NOMO-1 treated with dmso at 0.1 percent for 144 hours (cell line): ENCODE measurements around the gene REXO2.

ENCODE experiments used
- DNase-seq: peaks from one replicate; lab custom pipeline; 2025; ENCODE audit not compliant: unreplicated experiment; lab: John Stamatoyannopoulos, UW

The REXO2 gene

DNA sequence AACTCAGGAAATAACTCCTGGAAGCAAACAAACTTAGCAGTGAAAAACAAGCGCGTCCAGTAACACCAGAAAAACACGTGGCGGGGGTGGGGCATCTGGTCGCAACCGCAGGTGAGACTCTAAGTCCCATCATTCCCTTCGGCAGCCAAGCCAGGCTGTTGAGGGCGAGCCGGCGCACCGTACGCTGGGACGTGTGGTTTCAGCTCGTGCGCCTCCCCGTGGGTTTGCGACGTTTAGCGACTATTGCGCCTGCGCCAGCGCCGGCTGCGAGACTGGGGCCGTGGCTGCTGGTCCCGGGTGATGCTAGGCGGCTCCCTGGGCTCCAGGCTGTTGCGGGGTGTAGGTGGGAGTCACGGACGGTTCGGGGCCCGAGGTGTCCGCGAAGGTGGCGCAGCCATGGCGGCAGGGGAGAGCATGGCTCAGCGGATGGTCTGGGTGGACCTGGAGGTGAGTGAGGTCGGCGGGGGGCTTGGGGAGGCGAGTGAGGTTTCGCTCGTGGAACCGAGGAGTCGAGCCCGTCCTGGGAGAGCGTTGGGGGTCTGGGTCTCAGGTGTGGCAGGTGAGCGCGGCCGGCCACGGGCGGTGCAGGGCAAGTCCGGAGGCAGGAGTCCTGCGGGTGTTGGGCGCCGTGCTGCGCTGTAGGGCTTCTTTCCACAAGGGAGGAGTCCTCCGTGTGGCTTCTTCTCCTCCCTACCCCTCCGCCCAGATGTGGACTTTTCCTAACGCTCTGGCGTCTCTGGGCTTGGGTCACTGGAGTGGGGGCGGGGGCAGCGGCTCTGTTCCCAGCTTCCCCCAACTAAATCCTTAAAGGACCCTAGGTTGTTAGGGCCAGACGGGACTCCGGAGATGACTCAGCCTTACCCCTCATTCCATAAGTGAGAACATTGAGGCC lies at the start of gene REXO2:
Gene REXO2 (plus strand): TSS at position 239 of the 892 bp plus-strand sequence. CDS start 62 bp downstream, at position 301.
- peak; percentile 90 for DNase-seq

DNA sequence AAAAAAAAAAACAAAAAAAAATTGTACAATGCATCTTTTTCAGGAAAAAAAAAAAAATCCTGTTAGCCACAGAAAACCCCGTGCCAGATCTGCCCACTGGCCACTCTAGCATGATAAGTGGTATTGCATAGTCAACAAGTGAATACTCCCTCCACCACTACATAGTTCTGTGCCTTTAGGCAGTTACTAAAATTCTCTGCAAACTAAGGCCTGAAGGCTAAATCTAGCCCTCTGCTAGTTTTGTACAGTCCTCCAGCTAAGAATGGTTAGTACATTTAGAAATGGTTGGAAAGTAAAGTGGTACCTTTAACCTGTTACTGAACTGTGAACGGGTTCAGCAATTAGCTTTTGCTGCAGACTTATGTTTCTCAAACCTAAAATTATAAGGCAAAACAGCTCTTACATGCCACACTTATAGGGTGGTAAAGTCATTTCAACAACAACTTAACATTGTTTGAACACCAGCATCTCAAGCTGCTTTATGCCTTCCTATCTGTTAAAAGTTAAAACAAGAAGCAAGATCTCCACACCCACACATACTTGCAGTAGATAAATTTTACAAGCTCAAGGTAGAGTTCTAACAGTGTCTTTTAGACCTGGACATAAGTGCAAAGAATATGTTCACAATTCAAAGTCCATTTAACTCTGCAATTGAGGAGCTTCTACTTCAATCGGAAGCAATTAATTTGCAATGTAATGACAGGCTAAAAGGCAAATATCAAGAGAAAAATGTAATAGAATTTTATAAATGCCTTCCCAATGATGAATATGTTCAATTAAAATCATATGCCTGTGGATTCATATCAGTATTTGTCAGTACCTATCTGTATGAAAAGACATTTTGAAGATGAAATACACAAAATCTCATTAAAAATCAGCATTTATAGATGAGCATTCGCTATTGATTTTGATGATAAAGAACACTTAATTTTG lies 46.3 kb upstream of the REXO2 start:
- DNase-seq: no peak

DNA sequence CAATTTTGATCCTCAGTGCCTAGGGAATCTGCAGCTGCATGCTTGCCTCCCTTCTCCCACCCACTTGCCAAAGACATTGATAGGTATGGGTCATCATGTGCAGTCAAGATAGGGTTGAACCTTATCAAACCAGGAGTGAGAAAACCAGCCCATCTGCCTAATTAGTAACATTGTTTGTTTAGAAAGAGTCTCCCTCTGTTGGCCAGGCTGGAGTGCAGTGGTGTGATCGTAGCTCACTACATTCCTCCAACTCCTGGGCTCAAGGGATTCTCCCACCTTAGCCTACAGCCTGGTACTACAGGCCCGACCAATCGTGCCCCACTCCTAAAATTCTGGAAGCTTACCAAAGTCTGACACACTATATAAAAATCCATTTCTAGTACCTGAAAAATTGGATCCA lies 43.5 kb upstream of the REXO2 start:
- no peak for DNase-seq

DNA sequence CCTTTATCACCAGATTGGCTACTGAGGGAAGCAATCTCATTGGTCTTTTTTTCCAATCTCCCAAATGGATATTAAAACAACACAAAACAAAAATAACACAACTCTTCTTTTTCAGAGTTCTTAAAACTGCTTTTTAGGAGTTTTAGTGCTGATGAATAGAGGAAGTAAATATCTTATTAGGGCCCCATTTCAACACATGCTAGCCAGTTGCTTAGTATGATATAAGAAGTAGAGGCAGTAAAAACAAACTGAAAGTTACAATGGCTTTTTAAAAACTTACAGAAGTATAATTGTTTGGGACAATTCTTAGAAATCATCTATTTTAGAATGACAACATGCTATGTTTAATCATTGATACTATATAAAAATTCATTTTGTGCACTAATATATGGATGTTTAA lies 42.4 kb upstream of the REXO2 start:
- no peak for DNase-seq

DNA sequence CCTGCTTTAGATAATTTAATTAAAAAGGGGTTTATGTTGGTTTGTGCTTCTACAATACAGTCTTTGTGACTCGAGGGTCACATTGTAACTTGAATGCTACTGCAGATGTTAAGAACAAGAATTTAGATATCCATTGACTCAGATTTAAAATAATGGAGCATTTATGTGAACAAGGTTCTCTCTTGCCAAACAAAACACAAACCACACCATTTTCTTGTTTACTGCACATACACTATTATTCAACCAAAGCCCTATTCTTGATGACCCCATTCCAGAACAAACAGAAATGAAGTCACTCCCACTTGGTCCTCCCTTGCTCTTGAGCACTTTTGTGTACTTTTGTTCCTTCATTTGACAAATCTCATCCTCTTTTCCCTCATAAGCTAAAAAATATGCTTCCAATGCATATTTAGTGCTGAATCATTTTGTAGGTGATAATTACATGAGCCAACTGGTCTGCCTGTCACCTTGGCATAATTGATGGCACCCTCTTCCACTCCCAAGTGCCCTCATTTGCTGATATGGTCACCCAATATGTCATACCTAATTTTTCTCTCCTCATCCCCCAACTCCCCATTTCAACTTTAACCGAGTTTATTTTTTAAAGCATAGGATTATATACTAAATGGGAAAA lies 41.8 kb upstream of the REXO2 start:
- DNase-seq: no peak

DNA sequence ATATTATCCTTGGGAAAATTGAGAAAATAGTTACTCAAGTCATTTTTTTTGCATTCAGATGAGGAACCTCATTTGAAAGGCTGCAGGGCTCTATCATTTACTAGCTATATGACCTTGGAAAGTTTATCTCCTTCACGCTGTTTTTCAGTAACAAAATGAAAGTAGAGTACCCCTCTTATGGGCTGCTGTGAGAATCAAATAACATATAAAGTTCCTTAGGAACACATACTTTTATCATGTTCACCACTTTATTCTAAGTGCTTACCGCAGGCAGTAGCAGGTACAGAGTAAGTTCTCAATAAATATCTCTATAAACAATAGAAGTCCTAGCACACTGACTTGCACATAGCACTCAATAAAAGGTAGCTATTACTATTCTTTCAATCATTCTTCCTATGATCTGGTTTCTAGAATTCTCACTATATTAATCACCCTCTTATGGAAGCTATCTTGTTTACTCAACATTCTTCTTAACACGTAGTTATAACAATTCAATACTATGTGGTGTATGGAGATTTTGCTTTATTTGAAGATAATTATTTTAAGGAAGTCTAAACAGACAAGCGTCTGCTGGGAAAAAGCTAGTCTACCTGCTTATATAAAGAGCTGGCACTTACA lies 40.9 kb upstream of the REXO2 start:
- DNase-seq: no peak

DNA sequence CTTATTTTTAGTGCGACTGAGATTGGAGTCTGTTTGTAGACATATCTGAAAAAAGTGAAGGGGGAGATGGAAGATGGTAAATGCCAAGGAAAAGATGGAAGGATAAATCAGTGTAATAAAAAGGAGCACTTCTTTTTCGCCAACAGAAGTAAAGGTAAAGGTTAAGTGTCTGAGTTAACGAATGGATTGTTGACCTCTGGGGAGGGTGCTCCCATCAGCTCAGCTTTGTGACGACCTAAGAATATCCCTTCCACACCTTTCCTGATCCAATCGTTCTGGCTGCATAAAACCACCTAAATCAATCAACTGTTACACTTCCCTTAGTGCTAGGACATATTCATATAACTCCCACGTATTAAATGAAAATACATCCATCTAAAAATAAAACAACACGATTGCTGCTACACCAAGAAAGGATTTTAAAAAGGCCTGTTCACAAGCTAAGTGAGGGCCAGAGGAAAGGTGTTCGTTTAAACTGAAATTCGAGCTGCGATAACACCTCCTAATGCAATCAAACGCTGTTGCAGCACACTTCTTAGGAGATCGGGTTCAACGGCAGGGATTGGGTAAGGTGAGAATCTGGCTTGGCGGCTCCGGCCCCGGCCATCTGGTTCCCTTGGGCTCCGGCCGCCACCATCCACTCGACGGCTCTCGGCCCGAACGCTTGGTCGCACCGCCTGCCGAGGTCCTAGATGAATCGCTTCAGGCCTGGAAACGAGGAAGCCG lies 39.6 kb upstream of the REXO2 start:
- DNase-seq: peak; percentile 42

DNA sequence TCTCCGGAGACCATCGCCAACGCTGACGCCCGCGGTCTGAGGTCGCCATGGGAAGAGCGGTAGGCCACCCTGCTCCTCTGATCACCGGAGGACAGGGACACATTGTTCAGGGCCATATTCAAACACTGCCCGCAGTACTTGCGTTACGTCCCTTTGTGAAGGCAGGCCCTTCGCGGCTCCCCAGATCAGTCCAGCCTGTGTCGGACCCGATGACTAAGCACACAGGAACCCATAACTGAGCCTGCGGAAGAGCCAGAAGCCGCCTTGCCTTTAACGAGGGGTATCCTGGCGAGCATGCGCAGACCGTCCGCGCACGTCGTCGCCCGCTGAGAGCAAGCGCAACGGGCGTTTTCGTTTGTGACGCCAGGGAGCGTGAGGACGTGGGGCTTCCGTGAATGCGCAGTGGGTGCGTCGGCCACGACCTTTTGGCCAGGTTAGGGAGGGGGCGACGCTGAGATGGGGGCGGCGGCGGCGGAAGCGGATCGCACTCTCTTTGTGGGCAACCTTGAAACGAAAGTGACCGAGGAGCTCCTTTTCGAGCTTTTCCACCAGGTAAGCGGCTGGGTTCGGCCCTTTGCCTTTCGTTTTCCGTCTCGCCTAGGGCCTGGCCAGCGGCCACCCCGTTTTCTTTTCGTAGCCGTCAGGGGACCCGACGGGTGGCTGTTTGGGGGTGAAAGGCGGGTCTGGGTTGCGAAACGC lies 38.9 kb upstream of the REXO2 start, which contains the start of the genes C11orf71 and RBM7:
Gene C11orf71 (minus strand): TSS at position 296 of the 699 bp plus-strand sequence. CDS start 180 bp downstream, at position 116.
Gene RBM7 (plus strand): TSS at position 451 of the 699 bp plus-strand sequence. CDS start 6 bp downstream, at position 457.
- DNase-seq: peak; percentile 92

DNA sequence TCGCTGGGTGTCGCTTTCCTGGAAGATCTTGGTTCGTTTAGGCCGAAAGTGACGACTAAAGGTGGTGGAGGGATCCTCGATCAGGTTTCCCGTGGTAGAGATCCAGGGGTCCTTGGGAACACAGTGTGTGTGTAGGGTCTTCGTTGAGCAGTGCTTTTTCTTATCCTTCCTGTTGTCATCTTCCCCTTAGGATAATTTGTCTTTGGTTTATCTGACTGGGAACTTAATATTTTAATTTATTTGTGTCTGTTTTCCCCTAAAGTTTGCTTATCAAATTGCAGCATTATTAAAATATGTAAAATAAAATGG lies 38.4 kb upstream of the REXO2 start:
- DNase-seq: no peak

DNA sequence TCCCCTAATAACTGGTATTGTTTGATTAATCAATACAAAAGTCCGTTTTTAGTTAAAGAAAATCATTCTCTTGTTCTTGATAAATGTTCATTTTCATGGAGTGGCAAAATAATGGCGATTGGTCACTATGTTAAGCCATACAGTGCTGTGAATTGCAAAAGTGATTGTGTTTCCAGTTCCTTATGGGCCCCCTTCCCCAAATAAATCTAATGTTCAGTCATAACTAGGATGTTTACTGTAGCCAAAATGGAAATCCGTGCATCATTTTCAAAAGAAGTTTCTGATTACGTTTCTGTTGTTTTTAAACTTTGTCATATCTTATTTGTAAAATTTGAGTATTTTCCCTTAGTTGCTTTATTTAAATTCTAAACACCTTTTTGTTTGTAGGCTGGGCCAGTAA lies 38.0 kb upstream of the REXO2 start:
- no peak for DNase-seq

DNA sequence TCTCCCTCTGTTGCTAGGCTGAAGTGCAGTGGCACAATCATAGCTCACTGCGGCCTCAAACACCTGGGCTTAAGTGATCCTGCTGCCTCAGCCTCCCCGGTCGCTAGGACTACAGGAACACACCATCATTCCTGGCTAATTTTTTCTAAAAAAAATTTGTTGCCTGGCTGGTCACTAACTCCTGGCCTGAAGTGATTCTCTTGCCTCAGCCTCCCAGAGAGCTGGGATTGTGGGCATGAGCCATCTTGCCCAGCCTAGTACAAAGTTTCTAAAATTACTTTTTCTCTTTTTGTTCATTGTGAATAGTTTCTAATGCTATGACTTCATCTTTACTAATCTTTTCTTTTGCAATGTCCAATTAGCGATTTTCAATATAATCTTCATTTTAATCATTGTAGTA lies 26.3 kb upstream of the REXO2 start:
- no peak for DNase-seq

DNA sequence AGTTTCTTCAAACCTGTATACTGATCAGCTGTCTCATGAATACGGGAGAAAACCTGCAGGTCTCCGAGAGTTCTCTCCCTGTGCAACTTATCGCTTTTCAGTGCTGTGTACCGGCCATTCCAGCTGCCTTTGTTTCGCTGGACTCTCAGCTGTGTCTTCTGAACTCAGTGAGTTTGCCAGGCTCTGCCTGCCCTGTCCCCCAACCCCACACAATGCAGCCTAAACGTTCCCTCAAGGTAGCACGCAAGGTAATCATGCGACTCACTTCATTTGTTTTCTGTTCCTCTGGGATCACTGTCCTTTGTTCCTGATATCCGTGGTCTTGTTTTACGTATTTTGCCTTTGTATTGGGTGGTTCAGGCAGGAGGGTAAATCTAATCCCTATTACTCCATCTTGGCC lies 25.3 kb upstream of the REXO2 start:
- no peak for DNase-seq

DNA sequence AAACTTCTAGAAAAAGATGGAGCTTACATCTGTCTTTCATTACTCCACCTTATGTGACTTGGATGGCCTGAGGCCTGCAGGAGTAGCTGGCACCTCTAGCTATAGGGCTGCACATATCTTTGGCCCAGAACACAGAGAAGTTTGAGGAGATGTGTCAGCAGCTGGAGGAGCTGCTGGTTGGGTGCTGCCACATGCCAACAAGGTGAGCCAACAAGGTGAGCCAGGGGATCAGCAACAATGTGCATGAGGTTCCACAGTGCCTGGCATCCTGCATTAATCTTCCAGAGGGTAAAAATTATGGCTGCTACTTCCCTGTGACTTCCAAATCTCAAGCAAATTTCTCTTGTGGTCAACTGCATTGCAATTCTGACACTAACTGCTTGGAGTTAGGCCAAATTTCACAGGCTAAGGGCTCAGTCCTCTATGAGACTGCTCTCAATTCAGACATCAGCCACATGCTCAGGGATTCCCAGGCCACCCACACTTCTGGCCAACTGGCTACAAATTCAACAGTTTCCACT lies 22.8 kb upstream of the REXO2 start:
- DNase-seq: no peak

DNA sequence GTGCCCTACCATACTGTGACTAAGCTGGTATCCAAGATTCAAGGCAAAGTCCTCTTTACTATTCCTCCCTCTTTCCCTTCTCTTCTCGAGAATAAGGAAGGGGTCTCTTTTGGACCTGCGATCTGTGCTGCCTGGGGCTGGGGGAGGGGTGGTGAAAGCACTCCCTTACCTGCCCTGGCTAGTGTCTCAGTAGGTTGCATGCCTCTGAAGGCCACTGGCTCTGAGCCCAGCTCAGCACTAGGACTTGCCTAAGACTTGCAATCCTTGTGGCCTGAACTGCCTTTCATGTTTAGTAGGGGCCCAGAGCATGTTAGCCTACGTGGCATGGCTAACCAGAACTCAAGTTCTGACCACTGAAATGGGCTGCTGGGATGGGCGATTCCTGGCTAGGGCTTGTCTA lies 13.0 kb upstream of the REXO2 start:
- no peak for DNase-seq

DNA sequence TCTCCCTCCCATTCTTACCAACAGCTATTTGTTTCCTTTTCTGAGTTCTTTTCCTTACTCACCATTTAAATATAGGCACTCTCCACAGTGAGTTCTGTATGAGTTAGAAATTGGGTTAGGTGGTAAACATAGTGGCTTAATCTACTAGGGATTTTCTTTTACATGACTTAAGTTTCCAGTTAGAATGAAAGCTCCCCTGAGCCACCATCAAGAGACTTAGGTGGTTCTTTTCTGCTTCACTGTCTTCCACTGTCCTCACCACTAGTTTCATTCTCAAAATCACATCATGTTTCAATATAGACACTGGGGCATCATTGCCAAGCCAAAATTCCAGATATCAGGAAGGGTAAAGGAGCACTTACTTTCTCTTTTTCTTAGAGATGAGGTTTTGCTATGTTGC lies 9.0 kb upstream of the REXO2 start:
- no peak for DNase-seq

DNA sequence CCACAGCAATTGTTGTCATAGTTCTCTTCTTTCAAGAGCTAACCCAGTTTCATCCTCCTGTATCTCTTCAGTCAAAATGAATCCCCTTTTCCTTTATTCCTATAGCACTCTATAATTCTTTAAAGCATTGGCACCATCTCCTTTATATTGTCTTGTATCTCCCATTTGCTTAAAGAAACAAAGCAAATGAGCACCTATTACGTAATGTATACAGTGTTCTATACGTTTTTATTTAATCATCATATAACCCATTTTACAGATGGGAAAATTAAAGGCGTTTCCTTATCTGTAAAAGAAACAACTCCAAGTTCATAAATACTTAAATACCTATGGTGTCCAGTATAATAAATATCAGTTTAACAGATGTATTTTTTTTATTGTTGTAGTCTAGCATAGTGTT lies 6.4 kb upstream of the REXO2 start:
- no peak for DNase-seq

DNA sequence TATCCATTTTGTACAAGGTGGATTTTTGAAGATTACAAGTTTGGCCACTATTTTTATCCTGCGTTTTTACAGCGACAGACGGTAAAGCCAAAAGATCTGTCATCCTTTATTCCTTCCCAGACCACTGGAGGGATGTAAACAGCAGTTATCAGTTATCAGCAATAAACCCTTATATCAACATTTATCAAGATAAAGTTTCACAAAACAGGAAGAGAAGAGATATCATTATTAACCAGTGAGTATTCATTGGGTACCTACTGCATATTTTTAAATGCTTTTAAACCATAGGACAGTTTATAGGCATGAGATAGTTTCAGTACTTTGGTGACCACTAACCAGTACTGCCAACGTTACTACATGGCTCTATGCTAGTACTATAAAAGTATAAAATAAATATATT lies 5.9 kb upstream of the REXO2 start:
- DNase-seq: no peak

DNA sequence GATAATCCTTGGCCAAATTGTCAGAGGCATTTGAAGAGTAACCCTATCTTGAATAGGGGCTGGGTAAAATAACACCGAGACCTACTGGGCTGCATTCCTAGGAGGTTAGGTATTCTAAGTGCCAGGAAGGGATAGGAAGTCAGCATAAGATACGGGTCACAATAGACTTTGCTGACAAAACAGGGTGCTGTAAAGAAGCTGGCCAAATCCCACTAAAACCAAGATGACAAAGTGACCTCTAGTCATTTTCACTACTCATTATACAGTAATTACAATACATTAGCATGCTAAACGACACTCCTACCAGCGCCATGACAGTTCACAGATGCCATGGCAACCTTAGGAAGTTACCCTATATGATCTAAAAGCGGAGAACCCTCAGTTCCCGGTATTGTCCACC lies 964 bp upstream of the REXO2 start:
- no peak for DNase-seq

DNA sequence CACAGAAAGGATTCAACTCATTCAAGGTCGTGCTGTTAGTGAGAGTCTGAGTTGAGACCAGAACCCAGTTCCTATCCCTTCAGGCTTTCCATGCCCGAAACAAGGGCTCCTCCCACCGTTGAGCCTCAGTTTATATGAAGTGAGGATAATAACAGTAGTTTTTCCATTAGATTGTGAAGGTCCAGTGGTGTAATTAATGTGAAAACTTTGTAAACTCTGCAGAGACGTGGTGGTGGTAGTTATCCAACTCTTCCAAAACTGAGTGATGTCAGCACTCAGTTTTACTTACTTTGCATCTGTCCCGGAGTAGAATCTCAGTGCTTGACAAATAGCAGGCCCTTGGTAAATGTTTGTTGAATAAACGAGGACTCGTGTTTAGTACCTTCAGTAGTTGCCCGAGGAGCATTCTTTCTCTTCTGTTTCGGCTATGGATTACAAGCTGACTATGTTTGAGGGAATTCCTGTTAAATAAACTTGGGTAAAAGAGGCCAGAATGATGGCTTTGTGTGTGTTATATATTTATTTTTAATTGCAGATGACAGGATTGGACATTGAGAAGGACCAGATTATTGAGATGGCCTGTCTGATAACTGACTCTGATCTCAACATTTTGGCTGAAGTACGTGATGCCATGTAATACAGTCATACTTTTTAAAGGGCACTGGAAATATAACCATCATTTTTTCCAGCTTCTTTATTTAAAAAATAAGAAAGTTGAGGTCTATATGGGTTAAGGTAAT lies 1.0 kb downstream of the REXO2 start:
- no peak for DNase-seq
